ENCODE measurements around the gene SLC38A10.

The SLC38A10 gene

DNA sequence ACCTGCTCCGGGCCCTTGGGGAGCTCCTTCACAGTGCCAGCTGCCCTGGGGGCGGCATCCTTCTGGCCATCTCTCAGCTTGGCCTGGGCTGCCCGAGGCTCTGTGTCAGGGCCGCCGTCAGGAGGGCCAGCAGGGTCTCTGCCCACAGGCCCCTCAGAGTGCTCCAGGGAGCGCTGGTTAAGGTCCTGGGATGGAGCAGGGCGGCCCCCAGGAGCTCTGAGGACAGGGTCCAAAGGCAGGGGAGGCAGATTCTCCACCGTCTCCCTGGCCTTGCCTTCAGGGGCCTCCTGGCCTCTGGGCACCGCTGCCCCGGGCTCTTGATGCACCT, 48.8 kb downstream of the SLC38A10 start:
- POLR2A ChIA-PET, result no interaction called here
- H3K4me3 ChIP-seq (ENCODE audit: low read depth, low read length), result no peak overlapping the region
- TF ChIP-seq, protein P1, sequence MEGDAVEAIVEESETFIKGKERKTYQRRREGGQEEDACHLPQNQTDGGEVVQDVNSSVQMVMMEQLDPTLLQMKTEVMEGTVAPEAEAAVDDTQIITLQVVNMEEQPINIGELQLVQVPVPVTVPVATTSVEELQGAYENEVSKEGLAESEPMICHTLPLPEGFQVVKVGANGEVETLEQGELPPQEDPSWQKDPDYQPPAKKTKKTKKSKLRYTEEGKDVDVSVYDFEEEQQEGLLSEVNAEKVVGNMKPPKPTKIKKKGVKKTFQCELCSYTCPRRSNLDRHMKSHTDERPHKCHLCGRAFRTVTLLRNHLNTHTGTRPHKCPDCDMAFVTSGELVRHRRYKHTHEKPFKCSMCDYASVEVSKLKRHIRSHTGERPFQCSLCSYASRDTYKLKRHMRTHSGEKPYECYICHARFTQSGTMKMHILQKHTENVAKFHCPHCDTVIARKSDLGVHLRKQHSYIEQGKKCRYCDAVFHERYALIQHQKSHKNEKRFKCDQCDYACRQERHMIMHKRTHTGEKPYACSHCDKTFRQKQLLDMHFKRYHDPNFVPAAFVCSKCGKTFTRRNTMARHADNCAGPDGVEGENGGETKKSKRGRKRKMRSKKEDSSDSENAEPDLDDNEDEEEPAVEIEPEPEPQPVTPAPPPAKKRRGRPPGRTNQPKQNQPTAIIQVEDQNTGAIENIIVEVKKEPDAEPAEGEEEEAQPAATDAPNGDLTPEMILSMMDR (IDR thresholded peaks at IDR 0.05; ENCODE audit: insufficient read depth, low read length, missing control alignments), result no peak
- DNase-seq (ENCODE audit: low read depth, low spot score), result no peak
- CTCF ChIA-PET, result interaction anchor here (0.6 to 1.6 kb wide), 3 partner anchors 8 to 991 kb away, joined by 3 read pairs; no protein-coding TSS in a partner anchor

DNA sequence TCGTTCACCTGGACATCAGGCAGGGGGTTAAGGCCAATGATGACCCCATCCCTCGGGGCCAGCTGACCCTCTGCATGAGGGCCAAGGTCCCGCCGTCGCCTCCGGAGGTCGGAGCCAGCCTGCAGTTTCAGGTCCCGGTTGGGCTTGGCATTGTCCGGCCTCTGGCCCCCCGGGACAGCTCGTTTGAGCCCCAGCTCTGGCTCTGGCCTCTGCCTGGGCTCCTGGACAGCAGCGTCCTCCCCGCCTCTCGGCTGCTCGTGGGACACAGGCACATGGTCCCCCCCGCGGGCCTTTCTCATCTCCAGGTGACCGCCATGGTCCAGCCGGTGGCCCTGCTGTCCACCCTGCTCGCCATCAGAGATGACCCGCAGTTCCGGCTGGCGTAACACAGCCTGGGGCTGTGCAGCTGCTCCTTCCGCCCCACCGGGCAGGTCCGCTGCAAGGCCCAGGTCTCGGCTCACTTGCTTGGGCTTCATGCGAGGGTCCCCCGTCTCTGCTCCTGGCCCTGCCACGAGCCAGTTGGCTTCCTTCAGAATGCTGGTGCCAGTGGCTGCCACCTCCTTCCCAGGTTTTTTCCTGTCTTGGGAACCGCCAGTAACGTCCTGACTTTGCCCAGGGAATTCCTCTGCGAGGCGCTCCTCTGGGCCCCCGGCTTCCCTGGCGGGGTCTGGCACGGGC, 49.3 kb downstream of the SLC38A10 start:
- H3K4me3 ChIP-seq (ENCODE audit: low read depth, low read length), result no peak overlapping the region
- DNase-seq (ENCODE audit: low read depth, low spot score), result no peak
- TF ChIP-seq, protein P1 (IDR thresholded peaks at IDR 0.05; ENCODE audit: insufficient read depth, low read length, missing control alignments), result no peak
- POLR2A ChIA-PET, result no interaction called here
- CTCF ChIA-PET, result interaction anchor here (0.7 to 1.6 kb wide), 2 partner anchors 9 to 103 kb away, joined by 3 read pairs; no protein-coding TSS in a partner anchor

DNA sequence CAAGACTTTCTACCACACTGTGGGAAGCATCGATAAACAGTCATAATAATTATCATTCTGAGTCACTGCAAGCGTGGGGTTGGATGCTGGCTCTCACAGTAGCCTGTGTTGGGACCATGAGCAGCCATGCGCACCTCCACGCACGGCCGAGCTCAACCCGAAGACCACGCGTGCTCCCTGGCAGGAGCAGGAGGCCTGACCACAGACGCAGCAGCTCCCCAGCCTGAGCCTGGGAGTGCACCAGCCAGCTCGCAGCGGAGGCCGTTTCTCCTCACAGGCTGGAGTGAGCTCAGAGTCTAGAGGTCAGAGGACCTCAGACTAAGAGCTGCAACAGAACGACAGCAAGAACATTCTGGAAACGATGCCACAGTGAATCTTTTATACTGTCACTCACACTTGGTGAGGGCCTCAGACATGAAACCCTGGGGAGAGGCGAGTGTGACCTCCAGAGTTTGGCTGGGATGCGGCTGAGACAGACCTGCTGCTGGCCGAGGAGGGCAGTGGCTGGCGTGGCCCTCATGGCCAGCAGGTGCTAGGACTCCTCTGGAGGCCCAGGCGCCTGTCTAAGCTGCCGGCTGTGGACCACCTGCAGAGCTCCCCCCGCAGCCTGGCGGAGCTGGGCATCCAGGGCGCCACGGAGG, 50.0 kb downstream of the SLC38A10 start:
- ChIA-PET POLR2A (no interaction called here), CTCF (interaction anchor here (0.8 to 1.6 kb wide), 2 partner anchors 8 to 102 kb away, joined by 3 to 5 read pairs; no protein-coding TSS in a partner anchor)
- TF ChIP-seq, protein P1 (IDR thresholded peaks at IDR 0.05; ENCODE audit: insufficient read depth, low read length, missing control alignments), result no peak
- H3K4me3 ChIP-seq (ENCODE audit: low read depth, low read length), result no peak overlapping the region
- no peak for DNase-seq (ENCODE audit: low read depth, low spot score)

DNA sequence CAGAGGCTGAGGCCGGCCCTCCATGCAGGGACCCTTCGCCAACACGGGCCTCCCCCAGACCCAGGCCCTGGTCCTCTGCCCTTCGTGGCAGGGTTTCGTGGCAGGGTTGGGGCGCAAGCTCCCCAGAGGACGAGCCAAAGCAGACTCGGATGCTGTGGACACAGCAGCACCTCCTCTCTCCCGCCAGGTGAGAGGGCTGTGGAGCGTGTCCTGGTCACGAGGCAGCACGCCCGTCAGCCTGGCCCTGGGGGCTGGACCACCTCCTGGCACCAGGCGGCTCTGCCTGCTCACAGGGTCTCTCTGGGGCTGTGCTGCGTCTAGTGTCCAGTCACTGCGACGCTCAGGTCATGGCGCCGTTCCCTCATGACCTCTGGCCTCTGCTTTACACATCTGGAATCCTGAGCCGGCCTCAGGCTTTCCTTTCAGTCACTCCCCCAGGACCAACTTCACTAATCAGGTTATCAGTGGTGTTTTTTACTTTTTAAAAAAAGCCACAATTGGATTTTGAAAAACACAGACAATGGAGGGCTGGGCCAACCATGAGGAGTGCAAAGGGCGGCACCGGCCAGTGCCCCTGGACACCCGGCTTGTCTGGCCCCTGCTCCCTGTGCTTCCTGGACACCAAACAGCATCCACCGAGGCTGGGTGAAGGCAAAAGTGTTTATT, 50.6 kb downstream of the SLC38A10 start:
- TF ChIP-seq, protein P1 (IDR thresholded peaks at IDR 0.05; ENCODE audit: insufficient read depth, low read length, missing control alignments), result no peak
- POLR2A ChIA-PET, result no interaction called here
- CTCF ChIA-PET, result interaction anchor here (0.8 kb wide), 1 partner anchor 9 kb away, joined by 5 read pairs; no protein-coding TSS in a partner anchor
- no peak overlapping the region for H3K4me3 ChIP-seq (ENCODE audit: low read depth, low read length)
- no peak for DNase-seq (ENCODE audit: low read depth, low spot score)

DNA sequence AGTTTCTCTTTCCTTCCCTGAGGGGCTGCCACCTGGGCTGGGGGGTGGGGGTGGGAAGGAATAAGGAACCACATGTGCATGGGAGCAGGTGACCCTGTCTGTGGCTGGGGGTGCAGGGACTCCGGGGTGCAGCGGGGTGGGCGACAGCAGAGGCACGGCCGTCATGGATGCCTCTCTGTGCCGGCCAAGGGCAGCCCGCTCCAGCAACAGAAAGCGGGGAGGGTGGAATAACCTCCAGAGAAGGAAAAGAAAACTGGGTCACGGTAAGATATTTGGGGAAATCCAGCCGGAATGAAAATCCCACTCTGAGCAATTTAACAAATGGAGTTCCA, 51.8 kb downstream of the SLC38A10 start:
- TF ChIP-seq, protein P1 (IDR thresholded peaks at IDR 0.05; ENCODE audit: insufficient read depth, low read length, missing control alignments), result no peak
- DNase-seq (ENCODE audit: low read depth, low spot score), result no peak
- H3K4me3 ChIP-seq (ENCODE audit: low read depth, low read length), result no peak overlapping the region
- ChIA-PET CTCF (no interaction called here), POLR2A (no interaction called here)

All from AG04449 (cell line).